Head of caudate nucleus (tissue), 42 donors: ENCODE results near the gene VGLL1.
A peak's percentile ranks its signal among the peaks of the same experiment; 100 is the strongest.

Source experiments
- DNase-seq, 42 donors: peaks; one replicate each; pipeline versions ENCODE4 v3.0.0 to v3.0.0-alpha.2; 2020 to 2021; ENCODE audit warnings: mixed read lengths in 7 of 42
- intact Hi-C: fragments of 100-400 bp; cut with DNase I; formaldehyde crosslinking; loops from one replicate; pipeline ENCODE4 v1.15.0; 2022

VGLL1 gene, protein sequence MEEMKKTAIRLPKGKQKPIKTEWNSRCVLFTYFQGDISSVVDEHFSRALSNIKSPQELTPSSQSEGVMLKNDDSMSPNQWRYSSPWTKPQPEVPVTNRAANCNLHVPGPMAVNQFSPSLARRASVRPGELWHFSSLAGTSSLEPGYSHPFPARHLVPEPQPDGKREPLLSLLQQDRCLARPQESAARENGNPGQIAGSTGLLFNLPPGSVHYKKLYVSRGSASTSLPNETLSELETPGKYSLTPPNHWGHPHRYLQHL

DNA sequence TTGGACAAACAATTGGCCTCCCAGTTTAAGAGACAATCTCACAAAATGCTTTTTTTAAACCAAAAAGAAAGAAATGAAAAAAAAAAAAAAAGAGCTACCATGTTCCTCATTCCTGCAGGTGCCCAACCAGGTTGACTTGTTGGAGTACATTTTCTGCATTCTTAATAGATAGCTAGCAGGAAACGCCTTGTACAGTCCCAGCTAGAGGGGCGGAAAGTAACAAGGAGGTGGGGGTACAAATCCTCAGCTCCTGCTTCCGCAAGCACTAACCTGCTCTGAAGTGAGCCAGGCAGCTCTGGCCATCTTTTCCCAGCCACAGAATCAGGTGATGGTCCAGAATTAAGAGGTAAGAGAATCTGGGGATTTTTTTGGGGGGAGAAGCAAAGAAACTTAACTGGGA lies at the start of gene VGLL1:
TSS of gene VGLL1 (plus strand) at position 265 of the 400 bp plus-strand sequence. CDS start 3,806 bp downstream, outside the sequence.
- intact Hi-C loops: no loop called here
- DNase-seq: no peak

DNA sequence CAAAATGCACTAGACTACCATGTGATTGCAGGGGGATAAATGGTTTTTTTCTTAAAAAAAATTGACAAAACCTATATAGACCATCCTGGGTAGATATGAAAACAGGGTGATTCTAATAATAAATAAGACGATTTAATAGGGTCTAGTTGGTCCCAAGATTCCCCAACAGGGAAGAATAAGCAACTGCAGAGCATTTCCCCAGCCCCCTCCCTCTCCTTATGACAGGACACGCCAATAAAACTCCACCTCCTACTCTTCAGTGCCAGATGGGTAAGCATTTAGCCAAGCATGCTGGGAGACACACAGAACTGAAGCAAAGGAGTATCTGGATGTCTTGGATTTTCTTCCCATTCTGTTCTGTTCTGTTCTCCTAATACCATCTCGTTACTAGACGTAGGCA lies 44.4 kb upstream of the VGLL1 start, which contains the start of gene BRS3:
TSS of gene BRS3 (plus strand) at position 301 of the 400 bp plus-strand sequence. CDS start 168 bp downstream, outside the sequence.
- no peak for DNase-seq
- intact Hi-C loops: no loop called here

DNA sequence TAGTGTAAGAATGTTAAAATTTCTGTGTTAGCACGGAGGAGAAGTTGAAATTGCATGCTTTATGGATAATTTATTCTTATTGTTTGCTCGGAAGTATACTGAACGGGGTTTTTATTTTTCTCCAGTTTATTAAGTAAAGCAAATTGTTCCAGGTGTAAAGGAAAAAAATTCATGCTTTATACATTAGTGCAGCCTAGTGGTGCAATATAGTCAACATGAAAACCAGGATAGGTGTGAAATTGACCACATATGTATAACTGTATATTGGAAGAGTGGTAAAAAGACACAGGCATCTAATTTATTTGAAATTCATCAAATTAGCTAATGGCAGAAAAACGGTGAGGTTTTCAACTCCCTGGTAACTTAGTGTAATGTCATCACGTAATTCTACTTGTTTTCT lies 43.3 kb upstream of the VGLL1 start:
- intact Hi-C loops: no loop called here
- no peak for DNase-seq

DNA sequence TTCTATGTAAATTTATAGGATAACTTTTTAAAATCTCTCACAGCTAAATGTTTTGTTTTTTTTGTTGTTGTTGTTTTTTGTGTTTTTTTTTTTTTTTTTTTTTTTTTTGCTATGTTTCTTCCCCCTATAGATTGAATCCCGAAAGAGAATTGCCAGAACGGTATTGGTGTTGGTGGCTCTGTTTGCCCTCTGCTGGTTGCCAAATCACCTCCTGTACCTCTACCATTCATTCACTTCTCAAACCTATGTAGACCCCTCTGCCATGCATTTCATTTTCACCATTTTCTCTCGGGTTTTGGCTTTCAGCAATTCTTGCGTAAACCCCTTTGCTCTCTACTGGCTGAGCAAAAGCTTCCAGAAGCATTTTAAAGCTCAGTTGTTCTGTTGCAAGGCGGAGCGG lies 40.2 kb upstream of the VGLL1 start:
- DNase-seq: no peak
- intact Hi-C loops: no loop called here

DNA sequence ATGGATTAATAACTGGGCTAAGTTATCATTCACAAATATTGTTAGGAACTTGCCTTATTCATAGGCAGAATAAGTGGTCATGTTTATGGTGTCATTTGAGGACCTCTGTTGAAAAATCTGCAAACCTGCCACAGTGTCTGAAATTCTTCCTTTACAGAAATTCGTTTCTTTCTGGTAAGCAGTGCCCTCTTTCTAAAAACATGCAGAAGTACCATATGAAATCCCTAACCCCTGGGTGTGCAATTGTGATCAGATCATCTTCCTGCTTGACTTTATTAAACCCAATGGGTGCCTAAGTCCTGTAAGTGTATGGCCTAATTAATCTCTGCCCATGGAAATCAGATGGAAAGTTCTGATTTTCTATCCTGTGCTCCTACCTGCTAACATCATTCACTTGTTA lies 39.0 kb upstream of the VGLL1 start:
- intact Hi-C loops: no loop called here
- no peak for DNase-seq

DNA sequence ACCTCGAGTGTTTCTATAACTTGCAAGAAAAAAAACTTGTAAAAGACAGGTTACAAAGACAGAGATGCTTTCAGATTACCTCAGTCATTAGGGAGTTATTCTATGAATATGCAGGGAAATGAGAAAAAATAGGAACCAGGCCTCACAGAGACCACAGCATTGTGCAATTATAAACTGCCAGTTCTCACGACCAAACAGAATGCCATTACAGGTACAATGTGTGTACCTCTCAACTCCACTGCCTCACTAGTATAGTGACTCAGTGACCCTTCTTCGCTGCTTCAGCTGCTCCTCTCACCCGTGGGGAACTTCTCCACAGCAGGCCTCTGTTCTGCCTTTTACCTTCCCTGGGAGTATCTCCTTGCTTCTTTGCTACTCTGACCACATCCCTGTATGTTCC lies 37.0 kb upstream of the VGLL1 start:
- intact Hi-C loops: no loop called here
- no peak for DNase-seq

DNA sequence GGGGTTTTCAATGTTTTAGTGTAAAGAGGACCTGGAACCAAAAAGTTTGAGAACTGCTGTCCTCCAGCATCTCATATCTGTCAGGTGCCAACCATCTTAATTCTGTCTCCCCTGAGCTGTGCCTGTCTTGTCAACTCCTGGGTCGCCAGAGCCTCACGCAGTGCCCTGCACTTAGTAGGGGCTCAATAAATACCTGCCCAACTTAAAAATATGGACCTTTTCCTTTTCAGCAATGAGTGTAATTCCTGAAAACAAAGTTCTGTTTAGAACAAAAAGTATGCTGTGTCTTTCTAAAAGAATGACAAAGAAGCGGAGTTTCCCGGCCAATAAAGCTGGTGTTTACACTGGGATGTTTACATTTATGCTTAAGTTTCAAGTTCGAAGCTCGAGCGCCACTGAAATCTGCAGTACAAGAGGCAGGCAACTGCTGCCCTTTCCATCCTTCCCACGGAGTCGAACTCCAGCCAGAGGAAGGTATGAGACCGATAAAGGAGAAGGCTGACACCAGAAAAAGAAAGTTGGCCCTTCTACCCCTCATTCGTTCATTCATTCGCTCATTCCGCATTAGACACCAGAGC lies 35.7 kb upstream of the VGLL1 start:
- DNase-seq: no peak
- intact Hi-C loops: no loop called here

DNA sequence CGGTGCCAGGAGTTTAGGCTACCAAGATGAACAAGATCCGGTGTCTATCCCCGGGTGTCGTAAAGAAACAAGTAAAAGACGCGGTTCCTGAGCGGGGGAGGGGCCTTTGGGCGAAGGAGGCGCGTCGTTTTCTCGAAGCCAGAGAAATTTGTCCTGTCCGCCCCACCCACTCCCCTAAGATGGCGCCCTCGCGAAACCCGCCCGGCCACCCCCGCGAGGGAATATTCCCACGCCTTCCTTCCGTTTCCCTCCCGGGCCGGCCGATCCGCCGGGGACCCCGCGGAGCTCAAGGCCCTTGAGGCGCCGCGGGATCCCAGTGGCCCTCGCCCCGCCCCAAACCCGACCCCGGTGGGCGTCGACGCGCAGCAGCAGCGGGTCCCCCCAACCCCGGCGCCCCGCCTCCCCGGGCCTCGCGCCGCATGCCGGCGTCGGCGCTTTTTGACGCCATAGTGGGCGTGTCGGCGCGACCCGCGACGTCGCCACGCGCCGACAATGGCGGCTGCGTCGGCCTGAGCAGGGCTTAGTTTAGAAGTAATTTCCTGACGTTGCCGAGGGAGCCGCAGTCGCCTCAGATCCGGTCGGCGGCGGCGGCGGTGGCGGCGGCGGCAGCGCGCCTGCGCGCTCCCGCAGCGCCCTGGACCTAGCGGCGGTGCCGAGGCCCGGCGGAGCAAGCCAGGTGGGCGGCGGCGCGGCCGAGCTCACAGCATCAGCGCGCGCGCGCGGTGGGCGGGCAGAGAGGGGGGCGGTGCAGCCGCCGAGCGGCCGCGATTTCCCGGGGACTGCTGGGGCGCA lies 35.1 kb upstream of the VGLL1 start:
- intact Hi-C loops: no loop called here
- DNase-seq: peak; percentile 51 to 88 (median 76)

DNA sequence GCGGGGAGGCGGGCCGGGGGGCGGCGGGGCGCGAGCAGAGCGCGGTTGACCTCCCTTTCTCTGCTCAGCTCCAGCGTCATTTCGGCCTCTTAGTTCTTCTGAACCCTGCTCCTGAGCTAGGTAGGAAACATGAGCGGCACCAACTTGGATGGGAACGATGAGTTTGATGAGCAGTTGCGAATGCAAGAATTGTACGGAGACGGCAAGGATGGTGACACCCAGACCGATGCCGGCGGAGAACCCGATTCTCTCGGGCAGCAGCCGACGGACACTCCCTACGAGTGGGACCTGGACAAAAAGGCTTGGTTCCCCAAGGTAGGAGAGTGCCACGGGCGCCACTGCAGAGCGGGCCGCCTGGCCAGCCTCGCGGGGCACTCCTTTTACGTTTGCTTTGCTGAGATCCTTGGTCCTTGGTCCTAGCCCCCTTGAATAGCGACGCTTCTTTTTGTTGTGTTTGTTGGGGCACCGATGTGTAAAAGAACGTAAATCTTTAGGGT lies 34.4 kb upstream of the VGLL1 start, which contains the start of gene HTATSF1:
TSS of gene HTATSF1 (plus strand) at position 37 of the 497 bp plus-strand sequence. CDS start at position 130, 93 bp downstream.
- intact Hi-C loops: no loop called here
- DNase-seq: peak in 3 of 42 donors; percentile 5 to 36 (median 15)

DNA sequence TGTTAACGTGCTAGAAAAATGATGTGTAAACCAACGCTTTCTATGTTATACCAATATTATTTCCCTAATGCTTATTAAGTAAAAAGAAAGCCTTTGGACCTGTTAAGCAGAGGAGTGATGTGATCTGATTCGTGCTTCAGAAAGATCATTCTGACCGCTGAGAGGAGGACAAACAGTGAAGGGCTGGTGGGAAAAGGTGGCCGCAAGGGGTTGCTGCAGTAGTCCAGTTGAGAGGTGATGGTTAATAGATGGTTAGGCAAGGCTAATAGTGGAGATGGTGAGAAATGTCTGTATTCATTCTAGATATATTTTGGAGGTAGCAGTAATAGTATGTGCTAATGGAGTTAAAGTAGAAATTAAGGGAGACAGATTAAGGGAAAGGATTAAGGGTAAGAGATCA lies 12.9 kb upstream of the VGLL1 start:
- intact Hi-C loops: no loop called here

DNA sequence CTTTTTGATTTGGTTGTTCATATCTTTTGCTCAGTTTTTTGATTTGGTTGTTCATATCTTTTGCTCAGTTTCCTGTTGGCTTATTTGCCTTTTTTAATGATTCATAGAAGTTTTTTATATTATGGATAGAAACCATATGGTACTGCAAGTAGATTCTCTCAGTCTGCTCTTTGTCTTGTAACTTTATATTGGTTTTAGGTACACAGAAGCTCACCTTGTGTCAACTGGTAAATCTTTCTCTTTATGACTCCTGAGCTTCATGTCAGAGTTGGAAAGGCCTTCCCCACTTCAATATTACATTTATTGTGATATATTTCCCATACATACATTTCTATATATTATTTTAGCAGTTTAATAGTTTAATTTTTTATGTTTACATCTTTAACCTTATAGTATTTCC lies 8.2 kb upstream of the VGLL1 start:
- no peak for DNase-seq
- intact Hi-C loops: no loop called here

More for the DNA sequence above, 12.9 kb upstream of the VGLL1 start:
- no peak for DNase-seq

DNA sequence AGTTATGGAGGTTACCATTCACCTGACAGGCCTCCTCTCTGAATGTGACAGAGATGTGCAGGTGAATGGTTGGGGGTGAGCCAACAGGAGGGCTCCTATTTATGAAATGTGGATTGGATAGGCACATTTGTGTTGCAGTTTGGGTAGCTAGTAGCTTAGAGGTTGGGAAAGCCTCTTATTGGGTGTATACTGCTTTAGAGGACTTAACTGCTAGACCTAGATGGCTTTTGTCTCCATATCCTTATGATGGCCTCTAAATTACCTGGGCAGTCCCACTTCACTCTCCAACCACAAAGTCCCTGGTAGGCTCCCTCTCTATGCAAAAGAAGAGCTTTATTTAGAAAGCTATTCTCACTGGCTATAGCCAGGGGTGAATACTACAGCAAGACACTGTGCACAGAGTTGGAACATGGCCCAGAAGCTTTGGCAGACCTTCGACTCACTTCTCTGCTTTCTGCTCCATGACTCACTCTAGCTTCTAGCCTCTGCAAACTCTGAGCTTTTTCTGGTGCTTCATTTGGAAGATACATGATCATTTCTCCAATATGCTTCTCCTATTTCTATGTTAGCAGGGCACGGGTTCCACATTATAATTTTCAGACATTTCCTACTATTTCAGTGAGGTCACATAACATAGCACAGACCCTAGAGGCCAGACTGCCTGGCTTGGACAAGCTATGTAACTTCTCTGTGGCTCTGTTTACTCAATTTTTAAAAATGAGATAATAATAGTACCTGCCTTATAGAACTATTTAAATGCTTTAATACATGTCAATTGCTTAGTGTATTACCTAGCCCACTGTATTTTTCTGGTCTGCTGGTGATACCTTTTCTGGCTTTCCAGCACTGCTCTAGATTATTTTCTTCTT lies 6.0 kb upstream of the VGLL1 start:
- DNase-seq: peak in 27 of 42 donors; percentile 3 to 61 (median 27)

DNA sequence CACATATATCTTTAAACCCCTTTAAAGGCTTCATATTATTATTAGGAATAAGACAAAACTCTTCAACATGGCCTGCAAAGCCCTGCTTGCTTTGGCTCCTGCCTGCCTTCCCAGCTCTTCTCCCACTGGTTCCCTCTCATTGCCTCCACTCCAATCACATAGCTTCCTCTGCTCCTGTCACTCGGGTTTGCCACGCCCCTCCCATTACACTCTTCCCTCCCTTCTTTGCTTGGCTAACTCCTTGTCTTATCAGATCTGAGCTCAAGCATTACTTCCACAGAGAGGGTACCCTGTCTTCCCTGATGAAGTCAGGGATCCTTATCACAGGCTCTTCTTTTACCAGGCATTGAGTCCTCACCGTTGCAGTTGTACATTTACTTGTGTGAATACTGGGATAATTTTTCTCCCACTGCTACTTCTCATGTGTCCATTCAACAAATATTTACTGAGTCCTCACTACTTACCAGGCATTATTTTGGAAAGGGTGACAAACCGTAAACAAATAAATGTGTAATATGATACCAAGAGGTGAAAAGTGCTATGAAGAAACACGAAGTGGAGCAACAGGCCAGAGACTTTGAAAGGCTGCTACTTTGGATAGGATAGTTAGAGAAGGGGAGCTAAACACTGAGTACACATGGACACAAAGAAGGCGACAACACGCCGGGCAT lies 3.2 kb upstream of the VGLL1 start:
- intact Hi-C loops: no loop called here

More for the DNA sequence above, 6.0 kb upstream of the VGLL1 start:
- intact Hi-C loops: no loop called here

DNA sequence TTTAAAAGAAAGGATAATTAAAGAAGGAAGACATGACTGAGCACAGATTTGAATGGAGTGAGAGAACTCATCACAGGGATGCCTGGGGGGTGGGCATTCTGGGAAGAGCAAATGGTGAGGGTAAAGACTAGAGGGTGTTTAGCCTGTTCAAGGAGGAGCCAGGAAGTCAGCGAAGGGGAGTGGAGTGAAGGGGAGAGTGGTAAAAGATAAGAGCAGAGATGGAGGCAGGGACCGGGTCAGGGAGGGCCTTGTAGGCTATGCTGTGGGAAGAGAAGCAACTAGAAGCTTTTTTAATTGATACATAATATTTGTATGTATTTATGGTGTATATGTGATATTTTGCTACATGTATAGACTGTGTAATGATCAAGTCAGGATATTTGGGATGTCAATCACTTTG lies 2.2 kb upstream of the VGLL1 start:
- DNase-seq: no peak
- intact Hi-C loops: no loop called here

More for the DNA sequence above, 3.2 kb upstream of the VGLL1 start:
- DNase-seq: no peak

DNA sequence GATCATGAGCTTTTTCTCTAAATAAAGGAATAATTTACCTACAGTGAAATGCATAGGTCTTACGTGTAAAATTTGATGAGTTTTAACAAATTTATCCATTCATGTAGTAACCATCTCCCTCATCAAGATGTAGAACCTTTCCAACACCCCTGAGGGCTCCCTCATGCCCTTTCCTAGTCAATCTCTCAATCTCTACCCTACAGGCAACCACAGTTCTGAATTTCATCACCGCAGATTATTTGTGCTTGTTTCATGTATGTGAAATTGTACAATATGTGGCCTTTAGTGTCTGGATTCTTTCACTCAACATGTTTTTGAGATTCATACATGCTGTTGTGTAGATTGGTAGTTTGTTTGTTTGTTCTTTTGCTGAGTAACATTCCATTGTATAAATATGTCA lies 2.1 kb downstream of the VGLL1 start:
- DNase-seq: no peak
- intact Hi-C loops: no loop called here

DNA sequence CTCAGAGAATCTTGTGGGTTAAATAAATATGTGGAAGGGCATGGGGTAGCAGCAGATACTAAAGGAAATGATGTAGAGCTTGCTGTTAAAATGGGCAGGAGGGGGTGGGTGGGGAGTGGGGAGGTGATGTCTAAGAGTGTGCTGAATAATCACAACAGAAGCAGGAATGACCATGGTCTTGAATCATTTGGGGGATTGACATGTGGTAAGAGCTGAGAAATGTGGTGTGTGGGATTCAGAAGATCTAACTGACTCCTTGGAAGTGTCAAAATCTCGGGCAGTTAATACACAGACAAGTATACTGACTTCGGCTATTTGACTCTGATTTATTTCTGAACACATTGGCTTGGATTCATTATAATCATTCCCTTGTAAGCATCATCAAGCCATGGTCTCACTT lies 6.8 kb downstream of the VGLL1 start:
- intact Hi-C loops: no loop called here
- DNase-seq: no peak

DNA sequence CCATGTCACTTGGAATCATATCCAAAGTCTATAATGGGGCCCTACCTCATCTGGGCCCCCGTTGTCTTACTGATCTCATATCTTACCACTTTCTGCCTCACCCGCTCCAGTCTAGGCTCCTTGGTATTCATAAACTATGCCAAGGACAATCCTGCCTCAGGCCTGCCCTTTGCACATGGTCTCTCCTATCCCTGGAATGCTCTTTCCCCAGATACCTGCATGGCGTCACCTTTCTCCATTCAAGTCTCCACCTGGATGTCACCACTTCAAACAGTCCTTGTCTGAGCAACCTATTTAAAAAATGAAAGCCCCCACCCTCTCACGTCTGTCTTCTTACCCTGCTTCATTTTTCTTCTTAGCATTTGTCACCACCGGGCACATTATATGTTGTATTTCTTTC lies 8.2 kb downstream of the VGLL1 start:
- DNase-seq: no peak
- intact Hi-C loops: no loop called here

DNA sequence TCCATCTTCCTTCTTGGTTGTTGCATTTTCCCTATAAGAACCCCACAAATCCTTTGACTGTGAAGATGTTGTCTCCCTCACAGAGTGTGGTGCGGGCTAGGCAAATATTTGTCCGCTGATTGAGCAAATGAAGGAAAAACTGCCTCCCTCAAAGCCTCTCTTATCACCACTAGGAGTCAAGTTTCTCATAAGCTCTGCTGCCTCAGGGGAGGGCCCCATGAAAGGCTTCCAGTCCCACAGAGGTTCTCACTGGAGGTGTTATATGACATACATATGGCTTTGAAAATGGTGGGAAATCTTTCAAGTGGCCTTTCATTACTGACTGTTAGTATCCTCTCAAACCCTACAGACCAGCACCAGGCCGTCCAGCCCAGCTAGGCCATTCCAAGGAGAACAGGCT lies 9.3 kb downstream of the VGLL1 start:
- intact Hi-C loops: no loop called here
- peak in 1 of 42 donors; percentile 40 for DNase-seq
